ENCODE measurements around the gene ABCG4. TPM values are rescaled to one million over a fixed set of nuclear protein-coding genes. Genes with fewer than 3 reads are reported as not detected.

The ABCG4 gene
- total and polyA plus RNA-seq, 9 of the 15 experiments (the other 6 are each of a cell fraction or from before 2014, with no cell fraction given), result 0.03 to 0.11 (median 0.07) TPM; not detected in 4

DNA sequence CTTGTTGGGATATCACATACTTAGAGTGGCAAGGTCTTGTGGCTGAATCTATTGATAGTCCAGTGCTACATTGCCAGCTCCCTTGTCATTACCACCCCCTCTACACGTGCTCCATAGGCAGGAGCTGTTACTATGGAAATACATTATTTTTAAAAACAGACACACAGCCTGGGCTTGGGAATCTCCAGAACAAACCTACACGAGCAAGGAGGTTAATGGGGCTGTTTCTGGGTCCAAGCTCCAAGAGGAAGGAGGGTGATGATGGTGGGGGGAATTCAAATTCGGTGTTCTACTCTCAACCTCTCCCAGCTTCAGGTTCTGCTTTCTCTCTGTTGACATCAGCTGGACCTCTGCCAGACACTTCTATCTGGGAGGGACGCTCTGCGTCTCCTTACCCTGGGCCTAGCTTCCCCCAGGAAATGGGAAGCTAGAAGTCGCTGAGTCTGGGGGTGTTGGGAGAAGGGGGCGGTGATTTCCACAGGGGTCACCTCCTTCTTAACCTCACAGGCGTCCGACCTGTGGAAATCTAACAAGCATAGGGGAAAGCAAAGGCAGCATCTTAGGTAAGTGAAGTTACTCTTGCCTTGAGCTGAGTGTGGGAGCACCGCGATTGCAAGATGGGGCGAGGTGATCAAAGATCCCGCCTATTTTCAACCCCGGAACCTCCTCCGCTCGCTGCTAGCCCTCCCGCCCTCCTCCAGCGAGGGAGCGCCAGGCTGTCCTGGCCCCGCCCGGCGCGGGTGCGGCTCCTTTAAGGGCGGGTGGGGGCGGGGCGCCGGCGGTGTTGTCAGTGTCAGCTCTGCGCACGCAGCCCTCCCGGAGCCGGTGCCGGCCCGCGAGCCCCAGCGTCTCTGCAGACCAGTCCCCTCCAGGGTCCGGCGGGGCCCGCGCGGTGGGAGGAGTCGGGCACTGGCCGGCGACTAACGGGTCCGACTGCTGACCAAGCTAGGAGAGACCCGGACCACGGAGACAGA is 42.0 kb upstream of the ABCG4 start, which contains the start of gene C2CD2L (continued):
- peak; percentile 99 for TF ChIP-seq ZNF263 (CRISPR knock-in tag; IDR thresholded peaks at IDR 0.05; ENCODE audit: borderline replicate concordance)
- TF ChIP-seq CHD2 (IDR thresholded peaks at IDR 0.05; ENCODE audit: low read depth, low read length), result peak; percentile 26; the same call in 1 of the 2 replicates
- peak; percentile 82 for TF ChIP-seq POLR2A (conservative IDR thresholded peaks at IDR 0.05)
- TF ChIP-seq, protein P1, sequence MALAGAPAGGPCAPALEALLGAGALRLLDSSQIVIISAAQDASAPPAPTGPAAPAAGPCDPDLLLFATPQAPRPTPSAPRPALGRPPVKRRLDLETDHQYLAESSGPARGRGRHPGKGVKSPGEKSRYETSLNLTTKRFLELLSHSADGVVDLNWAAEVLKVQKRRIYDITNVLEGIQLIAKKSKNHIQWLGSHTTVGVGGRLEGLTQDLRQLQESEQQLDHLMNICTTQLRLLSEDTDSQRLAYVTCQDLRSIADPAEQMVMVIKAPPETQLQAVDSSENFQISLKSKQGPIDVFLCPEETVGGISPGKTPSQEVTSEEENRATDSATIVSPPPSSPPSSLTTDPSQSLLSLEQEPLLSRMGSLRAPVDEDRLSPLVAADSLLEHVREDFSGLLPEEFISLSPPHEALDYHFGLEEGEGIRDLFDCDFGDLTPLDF (CRISPR knock-in tag; IDR thresholded peaks at IDR 0.05), result peak; percentile 68; the same call in 1 of the 2 replicates
- TF ChIP-seq, protein P2, sequence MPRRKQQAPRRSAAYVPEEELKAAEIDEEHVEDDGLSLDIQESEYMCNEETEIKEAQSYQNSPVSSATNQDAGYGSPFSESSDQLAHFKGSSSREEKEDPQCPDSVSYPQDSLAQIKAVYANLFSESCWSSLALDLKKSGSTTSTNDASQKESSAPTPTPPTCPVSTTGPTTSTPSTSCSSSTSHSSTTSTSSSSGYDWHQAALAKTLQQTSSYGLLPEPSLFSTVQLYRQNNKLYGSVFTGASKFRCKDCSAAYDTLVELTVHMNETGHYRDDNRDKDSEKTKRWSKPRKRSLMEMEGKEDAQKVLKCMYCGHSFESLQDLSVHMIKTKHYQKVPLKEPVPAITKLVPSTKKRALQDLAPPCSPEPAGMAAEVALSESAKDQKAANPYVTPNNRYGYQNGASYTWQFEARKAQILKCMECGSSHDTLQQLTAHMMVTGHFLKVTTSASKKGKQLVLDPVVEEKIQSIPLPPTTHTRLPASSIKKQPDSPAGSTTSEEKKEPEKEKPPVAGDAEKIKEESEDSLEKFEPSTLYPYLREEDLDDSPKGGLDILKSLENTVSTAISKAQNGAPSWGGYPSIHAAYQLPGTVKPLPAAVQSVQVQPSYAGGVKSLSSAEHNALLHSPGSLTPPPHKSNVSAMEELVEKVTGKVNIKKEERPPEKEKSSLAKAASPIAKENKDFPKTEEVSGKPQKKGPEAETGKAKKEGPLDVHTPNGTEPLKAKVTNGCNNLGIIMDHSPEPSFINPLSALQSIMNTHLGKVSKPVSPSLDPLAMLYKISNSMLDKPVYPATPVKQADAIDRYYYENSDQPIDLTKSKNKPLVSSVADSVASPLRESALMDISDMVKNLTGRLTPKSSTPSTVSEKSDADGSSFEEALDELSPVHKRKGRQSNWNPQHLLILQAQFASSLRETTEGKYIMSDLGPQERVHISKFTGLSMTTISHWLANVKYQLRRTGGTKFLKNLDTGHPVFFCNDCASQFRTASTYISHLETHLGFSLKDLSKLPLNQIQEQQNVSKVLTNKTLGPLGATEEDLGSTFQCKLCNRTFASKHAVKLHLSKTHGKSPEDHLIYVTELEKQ (CRISPR knock-in tag; IDR thresholded peaks at IDR 0.05), result no peak
- TF ChIP-seq, protein P3, sequence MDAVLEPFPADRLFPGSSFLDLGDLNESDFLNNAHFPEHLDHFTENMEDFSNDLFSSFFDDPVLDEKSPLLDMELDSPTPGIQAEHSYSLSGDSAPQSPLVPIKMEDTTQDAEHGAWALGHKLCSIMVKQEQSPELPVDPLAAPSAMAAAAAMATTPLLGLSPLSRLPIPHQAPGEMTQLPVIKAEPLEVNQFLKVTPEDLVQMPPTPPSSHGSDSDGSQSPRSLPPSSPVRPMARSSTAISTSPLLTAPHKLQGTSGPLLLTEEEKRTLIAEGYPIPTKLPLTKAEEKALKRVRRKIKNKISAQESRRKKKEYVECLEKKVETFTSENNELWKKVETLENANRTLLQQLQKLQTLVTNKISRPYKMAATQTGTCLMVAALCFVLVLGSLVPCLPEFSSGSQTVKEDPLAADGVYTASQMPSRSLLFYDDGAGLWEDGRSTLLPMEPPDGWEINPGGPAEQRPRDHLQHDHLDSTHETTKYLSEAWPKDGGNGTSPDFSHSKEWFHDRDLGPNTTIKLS (IDR thresholded peaks at IDR 0.05; ENCODE audit: borderline replicate concordance, low read depth), result no peak
- TF ChIP-seq, protein P4, sequence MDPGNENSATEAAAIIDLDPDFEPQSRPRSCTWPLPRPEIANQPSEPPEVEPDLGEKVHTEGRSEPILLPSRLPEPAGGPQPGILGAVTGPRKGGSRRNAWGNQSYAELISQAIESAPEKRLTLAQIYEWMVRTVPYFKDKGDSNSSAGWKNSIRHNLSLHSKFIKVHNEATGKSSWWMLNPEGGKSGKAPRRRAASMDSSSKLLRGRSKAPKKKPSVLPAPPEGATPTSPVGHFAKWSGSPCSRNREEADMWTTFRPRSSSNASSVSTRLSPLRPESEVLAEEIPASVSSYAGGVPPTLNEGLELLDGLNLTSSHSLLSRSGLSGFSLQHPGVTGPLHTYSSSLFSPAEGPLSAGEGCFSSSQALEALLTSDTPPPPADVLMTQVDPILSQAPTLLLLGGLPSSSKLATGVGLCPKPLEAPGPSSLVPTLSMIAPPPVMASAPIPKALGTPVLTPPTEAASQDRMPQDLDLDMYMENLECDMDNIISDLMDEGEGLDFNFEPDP (CRISPR knock-in tag; IDR thresholded peaks at IDR 0.05), result no peak
- TF ChIP-seq, protein P5, sequence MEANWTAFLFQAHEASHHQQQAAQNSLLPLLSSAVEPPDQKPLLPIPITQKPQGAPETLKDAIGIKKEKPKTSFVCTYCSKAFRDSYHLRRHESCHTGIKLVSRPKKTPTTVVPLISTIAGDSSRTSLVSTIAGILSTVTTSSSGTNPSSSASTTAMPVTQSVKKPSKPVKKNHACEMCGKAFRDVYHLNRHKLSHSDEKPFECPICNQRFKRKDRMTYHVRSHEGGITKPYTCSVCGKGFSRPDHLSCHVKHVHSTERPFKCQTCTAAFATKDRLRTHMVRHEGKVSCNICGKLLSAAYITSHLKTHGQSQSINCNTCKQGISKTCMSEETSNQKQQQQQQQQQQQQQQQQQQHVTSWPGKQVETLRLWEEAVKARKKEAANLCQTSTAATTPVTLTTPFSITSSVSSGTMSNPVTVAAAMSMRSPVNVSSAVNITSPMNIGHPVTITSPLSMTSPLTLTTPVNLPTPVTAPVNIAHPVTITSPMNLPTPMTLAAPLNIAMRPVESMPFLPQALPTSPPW (CRISPR knock-in tag; IDR thresholded peaks at IDR 0.05), result peak; percentile 92
- TF ChIP-seq PHF20 (IDR thresholded peaks at IDR 0.05; ENCODE audit: partially characterized antibody), result peak; percentile 73
- TF ChIP-seq TBL1XR1 (IDR thresholded peaks at IDR 0.05; ENCODE audit: low read length in 2 of 2), result peak in 1 of 2 experiments; percentile 33; a peak in 1 of 4 replicates
- TF ChIP-seq RBFOX2 (IDR thresholded peaks at IDR 0.05; ENCODE audit: low read depth, low read length), result peak; percentile 85
- peak in 2 of 3 experiments; percentile 36 to 66 for TF ChIP-seq YY1 (IDR thresholded peaks at IDR 0.05; ENCODE audit: borderline replicate concordance in 1 of 3, control insufficient read depth in 1 of 3, extremely low read depth in 1 of 3, insufficient read depth in 3 of 3, insufficient read length in 1 of 3, insufficient replicate concordance in 2 of 3, low read depth in 1 of 3, low read length in 2 of 3)
- peak; percentile 70; the same call in 1 of the 2 replicates for TF ChIP-seq FOXK1 (CRISPR knock-in tag; IDR thresholded peaks at IDR 0.05; ENCODE audit: borderline replicate concordance)
- peak; percentile 52; the same call in 1 of the 2 replicates for TF ChIP-seq ETV1 (tag; conservative IDR thresholded peaks at IDR 0.05; ENCODE audit: low read depth)
- 0 out of 2 replicates have a peak, but pooled peaks have one; percentile 27 for TF ChIP-seq FOSL1 (tag; conservative IDR thresholded peaks at IDR 0.05)
